CD4-positive, alpha-beta memory T cell (primary cell): ENCODE results near the gene TVP23B. TPM values are rescaled to one million over a fixed set of nuclear protein-coding genes. Genes with fewer than 3 reads are reported as not detected.

Experiments
- CTCF ChIA-PET: fragments of 350-600 bp; sonication (Branson Sonifier 250); formaldehyde crosslinking; loops from one replicate; lab custom pipeline; 2021; ENCODE audit warnings: inconsistent platforms; ENCODE audit not compliant: partially characterized antibody; lab: Charles Lee
- POLR2A ChIA-PET: fragments of 350-600 bp; sonication (Branson Sonifier 250); formaldehyde crosslinking; loops from one replicate; lab custom pipeline; 2021; ENCODE audit not compliant: partially characterized antibody; lab: Charles Lee
- DNase-seq, 5 donors: peaks; one replicate each; pipeline versions ENCODE4 v3.0.0 to v3.0.0-alpha.2; 2020 to 2022; ENCODE audit warnings: mixed read lengths in 1 of 5
- H3K27ac ChIP-seq: one replicate; pipeline ENCODE4 v1.7.0; 2013; ENCODE audit warnings: low read depth, low read length
- H3K27me3 ChIP-seq: 2 replicates; pipeline ENCODE4 v1.7.0; 2013; ENCODE audit warnings: mild to moderate bottlenecking, low read length, moderate library complexity; ENCODE audit not compliant: insufficient read depth
- H3K36me3 ChIP-seq: 2 replicates; pipeline ENCODE4 v1.7.0; 2013; ENCODE audit warnings: mild to moderate bottlenecking, low read length, moderate library complexity; ENCODE audit not compliant: insufficient read depth
- H3K4me1 ChIP-seq: 2 replicates; pipeline ENCODE4 v1.7.0; 2013; ENCODE audit warnings: mild to moderate bottlenecking, low read length, moderate library complexity; ENCODE audit not compliant: insufficient read depth
- H3K4me3 ChIP-seq, 2 donors: one replicate each; pipeline ENCODE4 v1.7.0; 2013; ENCODE audit warnings: low read length in 2 of 2, mild to moderate bottlenecking in 1 of 2
- H3K9me3 ChIP-seq, 2 donors: one replicate each; pipeline ENCODE4 v1.7.0; 2013; ENCODE audit warnings: low read length in 2 of 2, control low read depth in 1 of 2; ENCODE audit not compliant: control insufficient read depth in 1 of 2
- H3K27ac Mint-ChIP-seq, 7 donors: one replicate each; pipeline ENCODE4 v1.8.0; 2020 to 2021; ENCODE audit warnings: mixed read lengths in 7 of 7, mild to moderate bottlenecking in 6 of 7, inconsistent platforms in 3 of 7, moderate library complexity in 3 of 7
- H3K27me3 Mint-ChIP-seq, 2 donors: one replicate each; pipeline ENCODE4 v1.8.0; 2020 to 2021; ENCODE audit warnings: mixed read lengths in 2 of 2
- H3K36me3 Mint-ChIP-seq, 2 donors: one replicate each; pipeline ENCODE4 v1.8.0; 2020 to 2021; ENCODE audit warnings: mixed read lengths in 2 of 2, inconsistent platforms in 1 of 2, mild to moderate bottlenecking in 1 of 2
- H3K4me1 Mint-ChIP-seq, 4 donors: one replicate each; pipeline ENCODE4 v1.8.0; 2020 to 2021; ENCODE audit warnings: mixed read lengths in 4 of 4, mild to moderate bottlenecking in 1 of 4
- H3K4me3 Mint-ChIP-seq, 8 donors: one replicate each; pipeline ENCODE4 v1.8.0; 2020 to 2021; ENCODE audit warnings: mixed read lengths in 8 of 8, mild to moderate bottlenecking in 7 of 8, moderate library complexity in 6 of 8, inconsistent platforms in 3 of 8
- H3K9me3 Mint-ChIP-seq, 8 donors: one replicate each; pipeline ENCODE4 v1.8.0; 2020 to 2021; ENCODE audit warnings: mixed read lengths in 8 of 8, mild to moderate bottlenecking in 5 of 8, inconsistent platforms in 3 of 8, moderate library complexity in 1 of 8
- intact Hi-C: fragments of 100-400 bp; cut with micrococcal nuclease; formaldehyde crosslinking; loops from one replicate; pipeline ENCODE4 v1.15.1; 2023
- polyA plus RNA-seq, 2 donors: library from polyadenylated mRNA; unstranded; fragments of 300-500 nt; fragmentation: Illumina TruSeq; gene quantifications; one replicate each; pipeline ENCODE4 v1.2.3, GENCODE V29; 2021
- total RNA-seq, 2 experiments: library from RNA; stranded (reverse); gene quantifications; one replicate each; pipeline ENCODE4 v1.2.3, GENCODE V29; 2021

Gene TVP23B
- total and polyA plus RNA-seq, 4 experiments from 2014 or later, result 37.3 to 69.0 (median 45.8) TPM

DNA sequence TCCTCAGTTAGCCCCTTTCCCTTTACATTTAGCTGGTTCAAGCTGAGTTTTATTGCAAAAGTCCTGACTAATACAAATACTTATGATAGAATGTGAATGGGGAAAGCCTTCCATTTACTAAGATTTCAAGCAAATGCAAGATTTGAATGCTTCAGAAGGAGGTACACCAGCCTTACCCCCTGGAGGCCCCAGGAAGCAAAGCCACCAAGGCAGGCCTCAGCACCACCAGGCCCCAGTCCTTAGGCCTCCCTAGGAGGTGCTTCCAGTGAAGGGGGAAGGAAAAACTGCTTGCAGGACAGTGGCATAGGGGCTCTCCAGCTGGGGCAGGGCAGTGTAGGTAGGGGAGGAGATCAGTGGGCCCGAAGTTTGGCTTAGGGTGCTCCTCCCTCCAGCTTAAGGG, 69.7 kb downstream of the TVP23B start:
- Mint-ChIP-seq H3K36me3 (no peaks in the 10 kb centered on the region), H3K9me3 (no peaks in the 10 kb centered on the region), H3K4me3 (no peak overlapping the region), H3K27me3 (peaks cover 0 to 1% of the 10 kb centered on the region in 2 donors), H3K27ac (peak overlapping the region in 1 of 7 donors; percentile 41), H3K4me1 (peaks cover 4 to 10% (median 5%) of the 10 kb centered on the region in 4 donors)
- no peak for DNase-seq
- POLR2A ChIA-PET, result no interaction called here
- no peaks in the 10 kb centered on the region for H3K9me3 ChIP-seq
- H3K4me1 ChIP-seq, result peaks cover 9% of the 10 kb centered on the region
- no peaks in the 10 kb centered on the region for H3K27me3 ChIP-seq
- no peaks in the 10 kb centered on the region for H3K36me3 ChIP-seq
- H3K4me3 ChIP-seq, result no peak overlapping the region
- CTCF ChIA-PET, result no interaction called here
- H3K27ac ChIP-seq, result no peak overlapping the region
- intact Hi-C loops, result loop anchor here (10.0 kb wide), 2 partner anchors 54 to 524 kb away; partner anchors contain the start of gene MAPK7

- Mint-ChIP-seq H3K36me3 (peaks cover 0 to 3% of the 10 kb centered on the region in 2 donors), H3K4me3 (no peak overlapping the region)
- CTCF ChIA-PET, result no interaction called here
These were observed 70.2 kb downstream of the TVP23B start for GRCh38 chr17:18851201-18851600.

GRCh38 chr17:18854956-18855355, 74.0 kb downstream of the TVP23B start:
- H3K4me3 Mint-ChIP-seq, result peak overlapping the region; percentile 66 to 99 (median 96)
- peaks cover 24 to 40% (median 31%) of the 10 kb centered on the region in 4 donors for H3K4me1 Mint-ChIP-seq
- Histone ChIP-seq H3K4me3 (no peak overlapping the region), H3K36me3 (no peaks in the 10 kb centered on the region), H3K4me1 (peaks cover 36% of the 10 kb centered on the region), H3K9me3 (no peaks in the 10 kb centered on the region), H3K27me3 (no peaks in the 10 kb centered on the region), H3K27ac (no peak overlapping the region)
- ChIA-PET CTCF (no interaction called here), POLR2A (interaction anchor here (1.0 kb wide), 1 partner anchor 106 kb away, joined by 3 read pairs; no protein-coding TSS in a partner anchor)
- peaks cover 0 to 8% of the 10 kb centered on the region in 2 donors for H3K36me3 Mint-ChIP-seq
- H3K27ac Mint-ChIP-seq, result peak overlapping the region in 4 of 7 donors; percentile 6 to 91 (median 71)
- intact Hi-C loops, result loop anchor here (10.0 kb wide), 2 partner anchors 50 to 520 kb away; partner anchors contain the start of gene MAPK7
- H3K27me3 Mint-ChIP-seq, result peaks cover 0 to 1% of the 10 kb centered on the region in 2 donors
- no peak for DNase-seq
- no peaks in the 10 kb centered on the region for H3K9me3 Mint-ChIP-seq

More at GRCh38 chr17:18851201-18851600, 70.2 kb downstream of the TVP23B start:
- POLR2A ChIA-PET, result no interaction called here
- DNase-seq, result no peak
- Mint-ChIP-seq H3K9me3 (no peaks in the 10 kb centered on the region), H3K4me1 (peaks cover 8 to 15% (median 10%) of the 10 kb centered on the region in 4 donors), H3K27me3 (peaks cover 0 to 1% of the 10 kb centered on the region in 2 donors), H3K27ac (no peak overlapping the region)
- no peaks in the 10 kb centered on the region for H3K36me3 ChIP-seq
- H3K4me1 ChIP-seq, result peaks cover 10% of the 10 kb centered on the region
- no peak overlapping the region for H3K4me3 ChIP-seq
- intact Hi-C loops, result loop anchor here (10.0 kb wide), 2 partner anchors 54 to 524 kb away; partner anchors contain the start of gene MAPK7
- H3K27me3 ChIP-seq, result no peaks in the 10 kb centered on the region
- no peaks in the 10 kb centered on the region for H3K9me3 ChIP-seq
- H3K27ac ChIP-seq, result no peak overlapping the region

DNA sequence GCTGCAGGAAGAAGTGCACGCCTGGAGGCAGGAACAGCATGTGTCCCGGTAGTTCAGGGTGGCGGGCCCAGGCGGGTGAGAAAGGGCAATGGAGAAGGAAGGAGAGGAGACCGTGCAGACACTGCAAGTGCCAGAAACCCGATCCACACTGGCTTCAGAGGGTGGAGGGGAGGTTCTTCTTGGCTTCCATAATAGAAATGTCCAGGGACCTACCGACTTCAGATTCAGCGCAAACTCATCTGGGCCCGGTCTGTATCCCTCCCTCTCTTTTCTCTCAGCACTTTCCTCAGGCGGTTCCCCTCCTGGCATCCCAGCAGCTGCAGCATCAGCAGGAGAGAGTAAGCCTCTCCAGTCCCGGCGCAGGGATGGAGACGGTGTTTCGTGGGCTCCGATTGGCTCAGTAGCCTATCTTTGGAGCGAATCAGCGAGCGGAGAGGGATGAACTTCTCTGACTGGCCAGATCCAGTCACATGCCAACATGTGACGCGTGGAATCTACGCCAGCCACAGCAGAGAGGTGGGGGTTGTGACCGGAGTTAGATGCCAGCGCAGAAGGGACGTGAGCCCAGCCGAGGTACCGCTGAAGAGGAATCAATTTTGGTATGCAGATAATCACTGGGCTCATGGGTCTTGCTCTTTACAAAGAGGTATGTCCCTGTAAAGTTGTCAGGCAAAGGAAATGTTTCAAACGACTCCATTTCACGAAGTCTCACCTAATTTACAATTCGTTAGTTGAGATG, 75.0 kb downstream of the TVP23B start:
- CTCF ChIA-PET, result no interaction called here
- Histone ChIP-seq H3K27ac (peak overlapping the region; percentile 48), H3K36me3 (no peaks in the 10 kb centered on the region), H3K4me1 (peaks cover 46% of the 10 kb centered on the region), H3K27me3 (no peaks in the 10 kb centered on the region), H3K9me3 (no peaks in the 10 kb centered on the region), H3K4me3 (peak overlapping the region; percentile 62 to 79)
- POLR2A ChIA-PET, result interaction anchor here (1.0 kb wide), 2 partner anchors 100 to 105 kb away, joined by 3 read pairs; no protein-coding TSS in a partner anchor
- Mint-ChIP-seq H3K36me3 (peaks cover 0 to 8% of the 10 kb centered on the region in 2 donors), H3K4me1 (peaks cover 31 to 50% (median 41%) of the 10 kb centered on the region in 4 donors), H3K4me3 (peak overlapping the region; percentile 92 to 99 (median 96)), H3K27me3 (no peaks in the 10 kb centered on the region), H3K27ac (peak overlapping the region; percentile 90 to 98 (median 94)), H3K9me3 (no peaks in the 10 kb centered on the region)
- DNase-seq, result peak; percentile 85 to 95 (median 86)
- intact Hi-C loops, result loop anchor here (2.0 to 10.0 kb wide), 3 partner anchors 49 to 519 kb away; partner anchors contain the start of genes MAPK7 and TVP23B

Other genes starting within 250 kb of the TVP23B start
- gene TBC1D28, start 136.8 kb upstream of the TVP23B start, total RNA-seq, result not detected
- not detected for gene TBC1D28, start 136.8 kb upstream of the TVP23B start, polyA plus RNA-seq
- gene FOXO3B, start 98.9 kb upstream of the TVP23B start, total RNA-seq, result 1 to 10 TPM; 5.8 to 7.1 TPM
- 1 to 10 TPM; 1.1 to 3.4 TPM for gene FOXO3B, start 98.9 kb upstream of the TVP23B start, polyA plus RNA-seq
- gene FBXW10, start 37.1 kb upstream of the TVP23B start, total RNA-seq, result not detected
- gene FBXW10, start 37.1 kb upstream of the TVP23B start, polyA plus RNA-seq, result not detected
- 10 to 100 TPM; 52.7 to 55.6 TPM for gene PRPSAP2, start 76.9 kb downstream of the TVP23B start, total RNA-seq
- gene PRPSAP2, start 76.9 kb downstream of the TVP23B start, polyA plus RNA-seq, result 10 to 100 TPM; 32.3 to 45.9 TPM
- gene SLC5A10, start 171.0 kb downstream of the TVP23B start, total RNA-seq, result not detected
- gene SLC5A10, start 171.0 kb downstream of the TVP23B start, polyA plus RNA-seq, result under 1 TPM; 0.10 to 0.11 TPM
- gene FAM83G, start 223.6 kb downstream of the TVP23B start, total RNA-seq, result 10 to 100 TPM; 13.8 to 15.1 TPM
- 1 to 10 TPM; 1.6 to 6.9 TPM for gene FAM83G, start 223.6 kb downstream of the TVP23B start, polyA plus RNA-seq